ENCODE measurements around the gene BPIFB2.

- TF ChIP-seq POLR2A (IDR thresholded peaks at IDR 0.05) (no peak), CTCF (IDR thresholded peaks at IDR 0.05) (no peak)
These were observed 2.0 kb downstream of the BPIFB2 start for GRCh38 chr20:33009214-33010132.
